HG03575 (cell line): Measurements from ENCODE around the gene TUBGCP3.
A peak's percentile ranks its signal among the peaks of the same experiment; 100 is the strongest.

Experiments
- ATAC-seq: cut with Tn5 transposase; IDR thresholded peaks from one replicate; pipeline ENCODE4 v1.9.1; 2021; ENCODE audit not compliant: unreplicated experiment, insufficient number of reproducible peaks, low FRiP score; ENCODE audit errors: extremely low read depth

Gene TUBGCP3

GRCh38 chr13:112586334-112586960 is 1.5 kb downstream of the TUBGCP3 start:
- ATAC-seq, result no peak

GRCh38 chr13:112583592-112584277 is 4.2 kb downstream of the TUBGCP3 start:
- peak; percentile 35 for ATAC-seq

GRCh38 chr13:112582263-112582662 is 5.7 kb downstream of the TUBGCP3 start:
- no peak for ATAC-seq

- no peak for ATAC-seq
Observed at GRCh38 chr13:112580912-112581311, 7.0 kb downstream of the TUBGCP3 start.

- ATAC-seq, result no peak
Observed at GRCh38 chr13:112580211-112580610, 7.7 kb downstream of the TUBGCP3 start.

GRCh38 chr13:112579310-112579843 is 8.6 kb downstream of the TUBGCP3 start:
- ATAC-seq, result no peak

GRCh38 chr13:112576768-112577167 is 11.2 kb downstream of the TUBGCP3 start:
- ATAC-seq, result no peak

GRCh38 chr13:112576191-112576590 is 11.8 kb downstream of the TUBGCP3 start:
- no peak for ATAC-seq

- no peak for ATAC-seq
Observed at GRCh38 chr13:112575675-112576074, 12.3 kb downstream of the TUBGCP3 start.

- no peak for ATAC-seq
Observed at GRCh38 chr13:112574834-112575613, 12.9 kb downstream of the TUBGCP3 start.

GRCh38 chr13:112574416-112574815 is 13.5 kb downstream of the TUBGCP3 start:
- ATAC-seq, result no peak

GRCh38 chr13:112573710-112574109 is 14.2 kb downstream of the TUBGCP3 start:
- ATAC-seq, result no peak

GRCh38 chr13:112572366-112572765 is 15.6 kb downstream of the TUBGCP3 start:
- no peak for ATAC-seq

GRCh38 chr13:112569821-112570220 is 18.1 kb downstream of the TUBGCP3 start:
- no peak for ATAC-seq

GRCh38 chr13:112567161-112567862 is 20.6 kb downstream of the TUBGCP3 start:
- no peak for ATAC-seq

- ATAC-seq, result no peak
Observed at GRCh38 chr13:112562786-112563383, 25.1 kb downstream of the TUBGCP3 start.

GRCh38 chr13:112562254-112562653 is 25.7 kb downstream of the TUBGCP3 start:
- ATAC-seq, result no peak

- no peak for ATAC-seq
Observed at GRCh38 chr13:112561478-112561877, 26.5 kb downstream of the TUBGCP3 start.
